Mucosa of gallbladder (tissue), 1 donor: ENCODE data around the gene S100A14. TPM values are rescaled to one million over a fixed set of nuclear protein-coding genes. Genes with fewer than 3 reads are reported as not detected.
A peak's percentile ranks its signal among the peaks of the same experiment; 100 is the strongest.

ENCODE experiments used
- DNase-seq: peaks from one replicate; pipeline ENCODE4 v3.0.0-alpha.2; 2020; ENCODE audit warnings: low spot score
- total RNA-seq: library from RNA; stranded (reverse); gene quantifications from one replicate; pipeline ENCODE4 v1.2.1, GENCODE V29; 2021
- donor health status: DM: no; HTN: no; CAD: no.

Gene S100A14
- total RNA-seq, 1 donor from 2014 or later, result 56.9 TPM

DNA sequence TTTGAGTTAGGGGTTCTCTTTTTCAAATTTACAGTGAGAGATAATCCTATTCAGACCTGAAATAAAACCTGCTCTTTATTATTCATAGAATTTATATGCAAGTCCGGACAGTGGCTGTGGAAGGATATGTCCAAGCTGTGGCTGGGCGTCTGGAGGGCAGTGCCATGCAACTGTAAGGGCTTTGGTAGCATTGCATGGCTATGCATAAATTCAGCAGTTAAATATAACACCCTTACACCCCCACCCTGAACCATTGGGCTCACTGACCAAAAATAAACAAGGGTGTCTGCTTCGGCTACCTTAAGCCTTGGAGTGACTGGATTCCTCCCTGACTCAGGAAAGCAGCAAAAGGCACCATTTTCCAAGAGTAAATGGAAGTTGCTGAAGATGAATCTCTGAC, 23.2 kb upstream of the S100A14 start:
- no peak for DNase-seq

GRCh38 chr1:153638261-153638660, 22.1 kb upstream of the S100A14 start:
- no peak for DNase-seq

GRCh38 chr1:153636312-153636711, 20.2 kb upstream of the S100A14 start:
- no peak for DNase-seq

DNA sequence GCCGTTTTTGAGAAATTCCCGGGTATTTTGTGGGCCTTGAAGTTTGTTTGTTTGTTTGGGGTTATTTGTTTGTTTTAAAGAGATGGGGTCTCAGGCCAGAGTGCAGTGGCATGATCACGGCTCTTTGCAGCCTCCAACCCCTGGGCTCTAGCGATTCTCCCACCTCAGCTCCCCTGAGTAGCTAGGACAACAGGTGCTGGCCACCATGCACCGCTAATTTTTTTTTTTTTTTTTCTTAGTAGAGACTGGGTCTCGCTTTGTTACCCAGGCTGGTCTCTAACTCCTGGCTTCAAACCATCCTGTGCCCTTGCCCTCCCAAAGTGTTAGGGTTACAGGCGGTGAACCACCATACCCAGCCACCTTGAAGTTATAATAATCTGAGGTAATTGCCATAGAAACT, 19.7 kb upstream of the S100A14 start:
- no peak for DNase-seq

DNA sequence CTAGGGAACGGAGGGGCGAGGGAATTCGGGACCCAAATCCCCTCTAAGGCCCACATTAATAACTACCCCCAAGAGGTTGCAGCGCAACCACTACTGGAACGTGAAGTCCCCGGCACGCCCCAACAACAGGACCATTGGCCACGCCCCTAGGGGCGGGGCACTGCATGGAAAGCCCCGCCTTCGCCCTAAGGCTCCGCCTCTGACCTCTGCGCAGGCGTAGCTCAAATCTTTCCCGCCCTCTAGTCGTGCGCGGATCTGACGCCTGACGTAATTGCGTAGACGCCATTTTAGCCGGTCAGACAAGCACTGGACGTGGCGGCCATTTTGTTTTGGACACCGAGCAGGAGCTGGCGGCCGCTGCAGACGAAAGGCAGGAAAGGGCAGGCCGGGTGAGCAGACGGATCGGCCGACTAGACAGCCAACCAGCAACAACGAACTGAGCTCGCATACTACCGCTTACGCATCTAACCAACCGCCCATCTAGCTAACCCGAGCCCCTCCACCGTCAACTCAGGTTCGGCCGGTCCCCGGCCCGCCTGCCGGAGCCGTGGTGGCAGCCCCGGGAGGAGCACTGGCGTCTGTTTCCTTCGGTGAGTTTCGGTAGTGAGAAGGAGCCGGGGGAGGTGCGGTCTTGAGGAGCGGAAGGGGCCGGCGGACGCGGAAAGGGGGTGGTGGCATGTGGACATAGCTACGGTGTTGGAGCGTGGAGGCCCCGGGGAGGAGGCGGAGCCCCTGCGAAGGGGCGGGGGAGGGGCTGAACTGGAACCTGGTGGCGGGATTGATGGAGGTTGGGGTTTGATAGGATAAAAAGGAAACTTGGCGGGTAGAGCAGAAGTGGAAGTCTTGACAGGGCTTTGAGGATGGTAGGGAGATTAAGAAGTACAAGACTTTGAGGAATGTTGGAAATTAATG, 17.9 kb upstream of the S100A14 start, which contains the start of gene CHTOP:
Gene CHTOP (plus strand): TSS at position 313 of the 912 bp plus-strand sequence. CDS start 2,523 bp downstream, outside the sequence.
- peak; percentile 98 for DNase-seq

DNA sequence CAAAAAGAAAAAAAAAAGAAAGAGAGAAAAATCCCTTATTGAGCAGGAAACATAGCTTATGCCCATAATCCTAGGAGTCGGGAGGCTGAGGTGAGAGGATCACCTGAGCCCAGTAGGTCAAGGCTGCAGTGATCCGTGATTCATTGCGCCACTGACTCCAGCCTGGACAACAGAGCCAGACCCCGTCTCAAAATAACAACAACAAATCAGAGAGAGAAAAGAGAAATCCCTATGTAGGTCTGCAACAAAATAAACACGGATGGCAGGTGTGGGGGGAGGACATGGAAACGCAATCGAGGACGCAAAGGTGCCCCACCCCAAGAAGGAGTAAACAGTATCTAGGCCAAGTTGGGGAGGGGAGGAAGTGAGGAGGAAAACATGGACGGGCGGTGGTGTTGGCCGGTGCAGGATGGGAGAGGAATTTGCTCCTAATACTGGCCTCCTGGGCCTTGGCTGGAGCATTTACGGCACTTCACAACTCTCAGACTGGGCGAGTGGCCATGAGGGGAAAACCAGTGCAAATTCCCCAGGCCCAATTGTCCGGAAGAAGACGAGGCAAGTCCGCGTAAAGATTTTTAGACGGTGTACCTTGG, 17.1 kb upstream of the S100A14 start:
- no peak for DNase-seq

- DNase-seq, result no peak
Measured at GRCh38 chr1:153631047-153632022, 15.2 kb upstream of the S100A14 start.

DNA sequence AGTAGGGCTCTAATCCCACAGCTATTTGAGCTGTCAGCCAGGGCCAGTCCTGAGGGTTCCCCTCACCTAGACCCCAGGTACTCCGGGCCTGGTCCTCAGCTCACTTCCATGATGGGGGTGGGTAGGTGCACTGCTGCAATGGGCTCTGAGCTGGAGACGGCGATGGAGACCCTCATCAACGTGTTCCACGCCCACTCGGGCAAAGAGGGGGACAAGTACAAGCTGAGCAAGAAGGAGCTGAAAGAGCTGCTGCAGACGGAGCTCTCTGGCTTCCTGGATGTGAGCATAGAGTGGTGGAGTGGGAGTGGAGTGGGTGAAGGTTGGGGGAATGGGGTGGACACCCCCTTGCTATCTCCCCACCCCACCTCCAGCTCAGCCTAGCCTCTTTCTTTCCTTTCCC, 14.3 kb upstream of the S100A14 start:
- DNase-seq, result no peak

- no peak for DNase-seq
Measured at GRCh38 chr1:153629971-153630370, 13.8 kb upstream of the S100A14 start.

- DNase-seq, result no peak
Measured at GRCh38 chr1:153629343-153629665, 13.2 kb upstream of the S100A14 start.

- DNase-seq, result no peak
Measured at GRCh38 chr1:153628638-153629342, 12.7 kb upstream of the S100A14 start.

- DNase-seq, result no peak
Measured at GRCh38 chr1:153627715-153628626, 11.8 kb upstream of the S100A14 start, which contains the start of gene S100A1. S100A1 (plus strand) TSS chr1:153628434; CDS start chr1:153630522, 2,088 bp downstream.

DNA sequence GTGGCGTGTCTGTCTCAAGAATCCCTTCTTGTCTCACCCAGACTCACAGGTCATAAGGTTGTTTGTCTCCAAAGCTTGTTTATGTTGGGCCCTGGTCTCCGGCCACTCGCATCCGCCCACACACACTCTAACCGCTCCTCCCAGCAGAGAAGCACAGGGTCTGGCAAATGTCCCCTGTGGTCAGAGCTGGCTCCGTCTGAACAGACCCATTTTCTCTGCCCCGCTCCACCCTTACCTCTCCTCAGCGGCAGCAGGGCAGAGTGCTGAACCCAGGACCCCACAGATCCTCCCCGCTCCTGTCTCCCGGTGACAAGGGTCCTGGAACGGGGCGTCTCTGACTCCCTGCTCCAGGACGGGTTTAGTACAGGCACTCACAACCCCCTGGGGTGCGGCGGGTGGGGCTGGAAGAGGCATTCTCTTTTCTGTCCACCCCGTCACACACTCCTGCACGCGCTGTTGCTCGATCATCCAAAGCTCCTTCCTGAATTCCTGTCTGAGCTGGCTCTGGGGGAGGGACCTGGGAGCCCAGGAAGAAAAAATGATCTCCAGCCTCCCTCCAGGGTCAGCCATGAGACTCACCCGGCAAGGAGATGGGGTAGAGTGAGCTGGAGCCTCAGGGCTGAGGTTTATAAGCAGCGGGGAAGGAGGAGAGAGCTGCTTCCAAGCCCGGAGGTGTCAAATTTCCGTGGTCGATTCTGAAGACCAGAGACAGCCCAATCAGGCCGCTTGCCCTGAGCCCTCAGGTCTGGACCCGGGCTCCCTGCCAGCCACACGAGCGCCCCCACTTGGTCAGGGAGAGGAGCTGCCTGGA, 11.0 kb upstream of the S100A14 start, which contains the start of gene S100A13:
Gene S100A13 (minus strand): TSS at position 602 of the 811 bp plus-strand sequence. CDS start 1,033 bp downstream, outside the sequence.
- DNase-seq, result peak; percentile 68

- DNase-seq, result no peak
Measured at GRCh38 chr1:153626477-153626903, 10.4 kb upstream of the S100A14 start.

GRCh38 chr1:153624965-153625611, 9.0 kb upstream of the S100A14 start:
- DNase-seq, result no peak

- no peak for DNase-seq
Measured at GRCh38 chr1:153623101-153623500, 7.0 kb upstream of the S100A14 start.

DNA sequence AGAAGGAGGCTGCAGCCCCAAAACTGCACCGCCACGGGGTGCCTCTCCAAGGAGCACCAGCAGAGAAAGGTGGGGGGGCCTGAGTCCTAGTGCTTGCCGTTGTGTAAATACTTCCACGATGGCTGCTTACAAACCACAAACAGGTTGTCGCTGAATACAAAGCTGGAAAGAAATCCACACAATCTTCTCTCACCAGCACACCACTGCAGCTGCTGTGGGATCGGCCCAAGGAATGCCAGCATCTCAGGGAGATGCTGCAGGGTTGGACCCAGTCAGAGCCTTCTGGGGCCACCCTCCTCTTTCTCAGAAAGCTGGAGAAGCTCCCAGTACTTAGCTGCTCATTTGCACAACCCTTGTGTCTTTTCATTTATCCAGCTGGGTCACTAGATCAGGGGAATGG, 3.0 kb upstream of the S100A14 start:
- DNase-seq, result no peak

- DNase-seq, result peak; percentile 60
Measured at GRCh38 chr1:153617663-153618062, 1.5 kb upstream of the S100A14 start.

DNA sequence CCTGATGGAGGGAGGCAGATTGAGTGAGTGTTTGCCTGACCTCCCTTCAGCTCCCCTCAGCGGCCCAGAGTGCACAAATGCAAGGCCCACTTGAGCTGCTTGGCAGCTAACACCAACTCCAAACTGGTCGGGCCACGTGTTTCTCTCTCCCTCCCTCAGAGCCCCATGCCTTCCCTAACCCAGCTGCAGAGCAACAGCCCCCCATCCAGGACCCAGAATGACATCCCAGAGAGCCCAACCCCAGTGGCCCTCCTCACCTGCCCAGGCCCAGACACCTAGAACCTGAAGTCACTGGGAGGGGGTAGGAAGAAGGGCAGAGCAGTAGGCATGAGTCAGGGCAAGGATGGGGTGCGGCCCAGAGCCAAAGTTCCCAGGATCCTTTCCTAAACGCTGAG, 789 bp upstream of the S100A14 start:
- no peak for DNase-seq
